GM19372 (cell line): ENCODE measurements around the gene SPAG4.
A peak's percentile ranks its signal among the peaks of the same experiment; 100 is the strongest.

Experiments used
- ATAC-seq: cut with Tn5 transposase; IDR thresholded peaks from one replicate; pipeline ENCODE4 v1.9.1; 2021; ENCODE audit warnings: mild to moderate bottlenecking, low read depth, moderate library complexity; ENCODE audit not compliant: unreplicated experiment

The SPAG4 gene

GRCh38 chr20:35619196-35620095 is 3.8 kb downstream of the SPAG4 start:
- peak; percentile 23 for ATAC-seq

- ATAC-seq, result no peak
These were observed 5.4 kb downstream of the SPAG4 start for GRCh38 chr20:35620818-35621559.

GRCh38 chr20:35621560-35621946 is 5.9 kb downstream of the SPAG4 start:
- no peak for ATAC-seq

GRCh38 chr20:35625584-35626385 is 10.2 kb downstream of the SPAG4 start:
- no peak for ATAC-seq

GRCh38 chr20:35626386-35627001 is 10.9 kb downstream of the SPAG4 start:
- no peak for ATAC-seq

GRCh38 chr20:35627121-35627520 is 11.5 kb downstream of the SPAG4 start:
- ATAC-seq, result no peak

- no peak for ATAC-seq
These were observed 14.0 kb downstream of the SPAG4 start for GRCh38 chr20:35629427-35630145.

GRCh38 chr20:35630636-35631035 is 15.0 kb downstream of the SPAG4 start:
- no peak for ATAC-seq

GRCh38 chr20:35632539-35633115 is 17.0 kb downstream of the SPAG4 start:
- no peak for ATAC-seq

- ATAC-seq, result no peak
These were observed 20.0 kb downstream of the SPAG4 start for GRCh38 chr20:35635652-35636051.

- no peak for ATAC-seq
These were observed 20.5 kb downstream of the SPAG4 start for GRCh38 chr20:35636095-35636494.

- no peak for ATAC-seq
These were observed 21.6 kb downstream of the SPAG4 start for GRCh38 chr20:35637276-35637675.

GRCh38 chr20:35638751-35639150 is 23.1 kb downstream of the SPAG4 start:
- no peak for ATAC-seq

GRCh38 chr20:35640724-35641123 is 25.1 kb downstream of the SPAG4 start:
- ATAC-seq, result no peak

GRCh38 chr20:35641743-35642142 is 26.1 kb downstream of the SPAG4 start:
- no peak for ATAC-seq

GRCh38 chr20:35643045-35643444 is 27.4 kb downstream of the SPAG4 start:
- no peak for ATAC-seq

- ATAC-seq, result no peak
These were observed 29.2 kb downstream of the SPAG4 start for GRCh38 chr20:35644806-35645205.

GRCh38 chr20:35648836-35649235 is 33.2 kb downstream of the SPAG4 start:
- no peak for ATAC-seq

- no peak for ATAC-seq
These were observed 35.0 kb downstream of the SPAG4 start for GRCh38 chr20:35650632-35651031.
